Measurements from ENCODE around the gene HACD1. TPM values are rescaled to one million over a fixed set of nuclear protein-coding genes. Genes with fewer than 3 reads are reported as not detected.

Gene HACD1
- total and polyA plus RNA-seq, 2 experiments from 2014 or later, result 14.8 to 38.8 TPM

DNA sequence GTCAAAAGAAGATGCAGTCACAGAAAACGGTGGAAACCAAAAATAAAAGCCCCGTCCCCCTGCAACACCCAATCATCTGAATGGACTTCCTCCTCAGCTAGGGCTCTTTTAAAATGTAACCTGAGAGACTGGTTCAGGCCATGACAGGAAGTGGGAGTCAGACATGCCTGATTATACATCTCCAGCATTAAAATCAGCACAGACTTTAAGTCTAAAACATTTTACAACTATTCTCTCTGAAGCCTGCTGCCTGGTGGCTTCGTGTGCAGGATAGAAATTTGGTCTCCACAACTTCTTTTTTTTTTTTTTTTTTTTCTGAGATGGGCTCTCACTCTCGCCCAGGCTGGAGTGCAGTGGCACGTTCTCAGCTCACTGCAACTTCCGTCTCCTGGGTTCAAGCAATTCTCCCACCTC lies 30.3 kb downstream of the HACD1 start:
- Histone ChIP-seq H3K27me3 (no peaks in the 10 kb centered on the region), H3K9me3 (ENCODE audit: low read depth) (no peaks in the 10 kb centered on the region), H3K9me2 (replicated peaks; ENCODE audit: insufficient read depth) (no peaks in the 10 kb centered on the region), H2AFZ (no peak overlapping the region), H3K4me2 (no peak overlapping the region), H3K4me3 (no peak overlapping the region), H3K79me2 (no peaks in the 10 kb centered on the region), H3K4me1 (ENCODE audit: insufficient read depth) (no peaks in the 10 kb centered on the region), H3K27ac (no peak overlapping the region), H3K36me3 (replicated peaks; ENCODE audit: insufficient read depth, low read depth) (no peaks in the 10 kb centered on the region), H4K20me1 (ENCODE audit: insufficient read depth, poor library complexity, severe bottlenecking) (no peaks in the 10 kb centered on the region)
- WGBS (ENCODE audit: low lambda C conversion rate, missing lambda C conversion rate), result 47% methylated on average over 6 of the region's 6 CpGs
- no peak for DNase-seq (ENCODE audit: low spot score)
- TF ChIP-seq EZH2phosphoT487 (IDR thresholded peaks at IDR 0.05; ENCODE audit: low read depth, severe bottlenecking, unreplicated experiment), result no peak
- TF ChIP-seq, protein P1, sequence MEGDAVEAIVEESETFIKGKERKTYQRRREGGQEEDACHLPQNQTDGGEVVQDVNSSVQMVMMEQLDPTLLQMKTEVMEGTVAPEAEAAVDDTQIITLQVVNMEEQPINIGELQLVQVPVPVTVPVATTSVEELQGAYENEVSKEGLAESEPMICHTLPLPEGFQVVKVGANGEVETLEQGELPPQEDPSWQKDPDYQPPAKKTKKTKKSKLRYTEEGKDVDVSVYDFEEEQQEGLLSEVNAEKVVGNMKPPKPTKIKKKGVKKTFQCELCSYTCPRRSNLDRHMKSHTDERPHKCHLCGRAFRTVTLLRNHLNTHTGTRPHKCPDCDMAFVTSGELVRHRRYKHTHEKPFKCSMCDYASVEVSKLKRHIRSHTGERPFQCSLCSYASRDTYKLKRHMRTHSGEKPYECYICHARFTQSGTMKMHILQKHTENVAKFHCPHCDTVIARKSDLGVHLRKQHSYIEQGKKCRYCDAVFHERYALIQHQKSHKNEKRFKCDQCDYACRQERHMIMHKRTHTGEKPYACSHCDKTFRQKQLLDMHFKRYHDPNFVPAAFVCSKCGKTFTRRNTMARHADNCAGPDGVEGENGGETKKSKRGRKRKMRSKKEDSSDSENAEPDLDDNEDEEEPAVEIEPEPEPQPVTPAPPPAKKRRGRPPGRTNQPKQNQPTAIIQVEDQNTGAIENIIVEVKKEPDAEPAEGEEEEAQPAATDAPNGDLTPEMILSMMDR (IDR thresholded peaks at IDR 0.05; ENCODE audit: poor library complexity), result no peak
- TF ChIP-seq EZH2 (IDR thresholded peaks at IDR 0.05; ENCODE audit: borderline replicate concordance), result no peak

DNA sequence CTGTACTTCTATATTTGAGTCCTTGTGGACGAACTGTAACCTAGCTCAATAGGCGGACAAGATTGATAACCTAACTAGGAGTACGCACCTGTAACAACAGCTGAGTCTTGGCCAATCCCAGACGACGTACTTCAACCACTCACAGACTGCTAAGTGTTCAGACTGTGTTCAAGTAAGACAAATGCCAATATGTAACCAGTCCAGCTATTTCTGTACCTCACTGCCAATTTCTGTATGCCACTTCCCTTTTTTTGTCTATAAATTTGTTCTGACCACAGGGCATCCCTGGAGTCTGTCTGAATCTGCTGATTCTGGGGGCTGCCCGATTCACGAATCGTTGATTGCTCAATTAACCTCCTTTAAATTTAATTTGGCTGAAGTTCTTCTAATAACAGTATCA lies 32.2 kb downstream of the HACD1 start:
- no peaks in the 10 kb centered on the region for H3K79me2 ChIP-seq
- H3K36me3 ChIP-seq (replicated peaks; ENCODE audit: insufficient read depth, low read depth), result no peaks in the 10 kb centered on the region
- H2AFZ ChIP-seq, result no peak overlapping the region
- no peaks in the 10 kb centered on the region for H3K27me3 ChIP-seq
- DNase-seq (ENCODE audit: low spot score), result no peak
- no peak overlapping the region for H3K4me2 ChIP-seq
- no peak for TF ChIP-seq EZH2phosphoT487 (IDR thresholded peaks at IDR 0.05; ENCODE audit: low read depth, severe bottlenecking, unreplicated experiment)
- TF ChIP-seq EZH2 (IDR thresholded peaks at IDR 0.05; ENCODE audit: borderline replicate concordance), result no peak
- TF ChIP-seq, protein P1 (IDR thresholded peaks at IDR 0.05; ENCODE audit: poor library complexity), result no peak
- WGBS (ENCODE audit: low lambda C conversion rate, missing lambda C conversion rate), result 88% methylated on average over 8 of the region's 8 CpGs
- H3K4me1 ChIP-seq (ENCODE audit: insufficient read depth), result no peaks in the 10 kb centered on the region
- H3K9me3 ChIP-seq (ENCODE audit: low read depth), result no peaks in the 10 kb centered on the region
- H3K9me2 ChIP-seq (replicated peaks; ENCODE audit: insufficient read depth), result no peaks in the 10 kb centered on the region
- H4K20me1 ChIP-seq (ENCODE audit: insufficient read depth, poor library complexity, severe bottlenecking), result no peaks in the 10 kb centered on the region
- H3K27ac ChIP-seq, result no peak overlapping the region
- no peak overlapping the region for H3K4me3 ChIP-seq

DNA sequence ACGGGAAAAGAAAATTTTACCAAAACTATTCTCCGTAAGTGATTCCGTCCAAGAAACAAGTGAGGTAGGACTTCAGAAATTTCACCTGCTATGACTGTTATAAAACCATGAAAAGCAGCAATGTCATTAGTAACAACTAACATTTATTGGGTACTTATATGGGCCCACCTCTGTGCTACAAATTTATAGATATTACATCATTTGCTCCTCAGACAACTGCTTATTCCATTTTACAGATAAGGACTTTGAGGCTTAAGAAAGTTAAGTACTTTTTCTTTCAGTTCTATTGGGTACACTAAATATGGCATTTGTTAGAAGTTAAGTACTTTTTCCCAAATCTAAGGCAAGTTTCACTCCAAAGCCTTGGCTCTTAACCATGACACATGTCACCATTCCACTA lies 36.3 kb downstream of the HACD1 start:
- Histone ChIP-seq H3K36me3 (replicated peaks; ENCODE audit: insufficient read depth, low read depth) (no peaks in the 10 kb centered on the region), H3K9me3 (ENCODE audit: low read depth) (no peaks in the 10 kb centered on the region), H2AFZ (no peak overlapping the region), H3K9me2 (replicated peaks; ENCODE audit: insufficient read depth) (no peaks in the 10 kb centered on the region), H4K20me1 (ENCODE audit: insufficient read depth, poor library complexity, severe bottlenecking) (no peaks in the 10 kb centered on the region), H3K4me1 (ENCODE audit: insufficient read depth) (no peaks in the 10 kb centered on the region), H3K27ac (no peak overlapping the region), H3K4me2 (no peak overlapping the region), H3K4me3 (no peak overlapping the region), H3K27me3 (no peaks in the 10 kb centered on the region), H3K79me2 (no peaks in the 10 kb centered on the region)
- WGBS (ENCODE audit: low lambda C conversion rate, missing lambda C conversion rate), result 92% methylated on average over 3 of the region's 3 CpGs
- DNase-seq (ENCODE audit: low spot score), result no peak
- TF ChIP-seq EZH2 (IDR thresholded peaks at IDR 0.05; ENCODE audit: borderline replicate concordance), result no peak
- TF ChIP-seq, protein P1 (IDR thresholded peaks at IDR 0.05; ENCODE audit: poor library complexity), result no peak
- no peak for TF ChIP-seq EZH2phosphoT487 (IDR thresholded peaks at IDR 0.05; ENCODE audit: low read depth, severe bottlenecking, unreplicated experiment)

DNA sequence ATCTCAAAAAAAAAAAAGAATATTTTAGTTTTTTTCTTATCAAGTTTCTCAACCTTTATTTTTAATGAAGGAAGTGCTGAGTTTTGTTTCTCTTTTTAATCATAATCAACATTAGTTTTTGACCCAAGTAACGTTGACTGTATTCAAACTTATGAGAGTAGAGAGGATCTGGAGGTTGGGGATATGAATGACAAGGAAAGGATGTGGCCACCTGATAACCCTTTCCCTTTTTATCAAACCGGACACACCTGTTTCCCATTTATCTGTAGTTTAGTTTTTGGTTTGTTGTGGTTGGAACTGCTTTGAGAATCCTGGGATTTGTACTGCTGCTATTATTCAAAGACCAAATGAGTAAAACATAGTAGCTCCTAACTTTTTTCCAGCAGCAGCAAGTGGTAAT lies 38.6 kb downstream of the HACD1 start:
- no peak overlapping the region for H3K27ac ChIP-seq
- H3K4me1 ChIP-seq (ENCODE audit: insufficient read depth), result no peaks in the 10 kb centered on the region
- no peaks in the 10 kb centered on the region for H3K36me3 ChIP-seq (replicated peaks; ENCODE audit: insufficient read depth, low read depth)
- H4K20me1 ChIP-seq (ENCODE audit: insufficient read depth, poor library complexity, severe bottlenecking), result no peaks in the 10 kb centered on the region
- no peak overlapping the region for H3K4me3 ChIP-seq
- DNase-seq (ENCODE audit: low spot score), result no peak
- H3K9me3 ChIP-seq (ENCODE audit: low read depth), result no peaks in the 10 kb centered on the region
- H3K9me2 ChIP-seq (replicated peaks; ENCODE audit: insufficient read depth), result no peaks in the 10 kb centered on the region
- no peaks in the 10 kb centered on the region for H3K27me3 ChIP-seq
- H3K4me2 ChIP-seq, result no peak overlapping the region
- no peaks in the 10 kb centered on the region for H3K79me2 ChIP-seq
- 84% methylated on average over 2 of the region's 2 CpGs for WGBS (ENCODE audit: low lambda C conversion rate, missing lambda C conversion rate)
- no peak for TF ChIP-seq EZH2 (IDR thresholded peaks at IDR 0.05; ENCODE audit: borderline replicate concordance)
- TF ChIP-seq, protein P1 (IDR thresholded peaks at IDR 0.05; ENCODE audit: poor library complexity), result no peak
- TF ChIP-seq EZH2phosphoT487 (IDR thresholded peaks at IDR 0.05; ENCODE audit: low read depth, severe bottlenecking, unreplicated experiment), result no peak
- no peak overlapping the region for H2AFZ ChIP-seq
